Immature natural killer cell (primary cell): ENCODE measurements around the gene MACF1. TPM values are rescaled to one million over a fixed set of nuclear protein-coding genes. Genes with fewer than 3 reads are reported as not detected.

Experiments
- DNase-seq, 3 donors: peaks; one replicate each; pipeline ENCODE4 v3.0.0; 2022; ENCODE audit warnings: mixed read lengths in 1 of 3
- H3K27ac Mint-ChIP-seq, 6 donors: one replicate each; pipeline ENCODE4 v1.8.0; 2020; ENCODE audit warnings: mixed read lengths in 6 of 6, mild to moderate bottlenecking in 5 of 6, inconsistent platforms in 4 of 6, moderate library complexity in 3 of 6
- H3K27me3 Mint-ChIP-seq, 3 donors: one replicate each; pipeline ENCODE4 v1.8.0; 2020 to 2021; ENCODE audit warnings: low read depth in 3 of 3, mild to moderate bottlenecking in 3 of 3, mixed read lengths in 3 of 3, moderate library complexity in 3 of 3, inconsistent platforms in 1 of 3
- H3K36me3 Mint-ChIP-seq, 3 donors: one replicate each; pipeline ENCODE4 v1.8.0; 2020; ENCODE audit warnings: mixed read lengths in 3 of 3, inconsistent platforms in 2 of 3, mild to moderate bottlenecking in 2 of 3
- H3K4me1 Mint-ChIP-seq, 2 donors: one replicate each; pipeline ENCODE4 v1.8.0; 2020; ENCODE audit warnings: inconsistent platforms in 2 of 2, mild to moderate bottlenecking in 2 of 2, mixed read lengths in 2 of 2, moderate library complexity in 1 of 2
- H3K4me3 Mint-ChIP-seq, 5 donors: one replicate each; pipeline ENCODE4 v1.8.0; 2020; ENCODE audit warnings: mild to moderate bottlenecking in 5 of 5, mixed read lengths in 5 of 5, inconsistent platforms in 3 of 5, moderate library complexity in 3 of 5
- H3K9me3 Mint-ChIP-seq, 6 donors: one replicate each; pipeline ENCODE4 v1.8.0; 2020; ENCODE audit warnings: mild to moderate bottlenecking in 6 of 6, mixed read lengths in 6 of 6, inconsistent platforms in 4 of 6, moderate library complexity in 3 of 6
- polyA plus RNA-seq, 3 donors: library from polyadenylated mRNA; unstranded; fragments of 300-500 nt; fragmentation: Illumina TruSeq; gene quantifications; one replicate each; pipeline ENCODE4 v1.2.3, GENCODE V29; 2021

MACF1 gene
- polyA plus RNA-seq, 3 donors from 2014 or later: 12.7 to 152 (median 12.9) TPM

GRCh38 chr1:39268112-39268581 lies 63.7 kb downstream of the MACF1 start:
- H3K4me1 Mint-ChIP-seq: peaks cover 84 to 95% of the 10 kb centered on the region in 2 donors
- peak in 1 of 3 donors; percentile 14 for DNase-seq

GRCh38 chr1:39268906-39269305 lies 64.4 kb downstream of the MACF1 start:
- Mint-ChIP-seq H3K27ac (peak overlapping the region; percentile 39 to 90 (median 82)), H3K27me3 (no peaks in the 10 kb centered on the region)

More at GRCh38 chr1:39268112-39268581, 63.7 kb downstream of the MACF1 start:
- H3K27me3 Mint-ChIP-seq: no peaks in the 10 kb centered on the region
- H3K27ac Mint-ChIP-seq: peak overlapping the region; percentile 59 to 90 (median 84)
- no peaks in the 10 kb centered on the region for H3K9me3 Mint-ChIP-seq
- H3K4me3 Mint-ChIP-seq: peak overlapping the region; percentile 48 to 80 (median 61)
- peaks cover 0 to 4% (median 0%) of the 10 kb centered on the region in 3 donors for H3K36me3 Mint-ChIP-seq

GRCh38 chr1:39269349-39269748 lies 64.9 kb downstream of the MACF1 start:
- peak overlapping the region in 1 of 5 donors; percentile 25 for H3K4me3 Mint-ChIP-seq
- no peaks in the 10 kb centered on the region for H3K27me3 Mint-ChIP-seq
- H3K4me1 Mint-ChIP-seq: peaks cover 79 to 90% of the 10 kb centered on the region in 2 donors

More at GRCh38 chr1:39268906-39269305, 64.4 kb downstream of the MACF1 start:
- peaks cover 82 to 90% of the 10 kb centered on the region in 2 donors for H3K4me1 Mint-ChIP-seq
- no peak for DNase-seq
- H3K9me3 Mint-ChIP-seq: no peaks in the 10 kb centered on the region
- no peak overlapping the region for H3K4me3 Mint-ChIP-seq
- peaks cover 0 to 4% (median 0%) of the 10 kb centered on the region in 3 donors for H3K36me3 Mint-ChIP-seq

GRCh38 chr1:39269791-39270342 lies 65.4 kb downstream of the MACF1 start:
- Mint-ChIP-seq H3K36me3 (peaks cover 0 to 4% (median 0%) of the 10 kb centered on the region in 3 donors), H3K4me3 (peak overlapping the region in 3 of 5 donors; percentile 1 to 29 (median 25)), H3K4me1 (peaks cover 80 to 92% of the 10 kb centered on the region in 2 donors), H3K27me3 (no peaks in the 10 kb centered on the region), H3K9me3 (no peaks in the 10 kb centered on the region), H3K27ac (peak overlapping the region; percentile 57 to 76 (median 66))
- DNase-seq: no peak

More at GRCh38 chr1:39269349-39269748, 64.9 kb downstream of the MACF1 start:
- DNase-seq: no peak
- Mint-ChIP-seq H3K36me3 (peaks cover 0 to 4% (median 0%) of the 10 kb centered on the region in 3 donors), H3K9me3 (no peaks in the 10 kb centered on the region), H3K27ac (peak overlapping the region in 5 of 6 donors; percentile 57 to 87 (median 72))

GRCh38 chr1:39270368-39270767 lies 65.9 kb downstream of the MACF1 start:
- Mint-ChIP-seq H3K27me3 (no peaks in the 10 kb centered on the region), H3K4me1 (peaks cover 78 to 89% of the 10 kb centered on the region in 2 donors), H3K36me3 (peaks cover 0 to 4% (median 0%) of the 10 kb centered on the region in 3 donors), H3K4me3 (peak overlapping the region in 3 of 5 donors; percentile 0 to 29 (median 1)), H3K27ac (peak overlapping the region; percentile 47 to 76 (median 66)), H3K9me3 (no peaks in the 10 kb centered on the region)
- DNase-seq: no peak

GRCh38 chr1:39272027-39272797 lies 67.7 kb downstream of the MACF1 start:
- H3K27ac Mint-ChIP-seq: peak overlapping the region; percentile 57 to 92 (median 78)
- peak overlapping the region in 1 of 5 donors; percentile 35 for H3K4me3 Mint-ChIP-seq
- H3K27me3 Mint-ChIP-seq: no peaks in the 10 kb centered on the region

GRCh38 chr1:39272798-39273469 lies 68.4 kb downstream of the MACF1 start:
- H3K9me3 Mint-ChIP-seq: no peaks in the 10 kb centered on the region
- peaks cover 0 to 4% (median 0%) of the 10 kb centered on the region in 3 donors for H3K36me3 Mint-ChIP-seq
- H3K4me1 Mint-ChIP-seq: peaks cover 76 to 91% of the 10 kb centered on the region in 2 donors
- H3K4me3 Mint-ChIP-seq: no peak overlapping the region
- peak overlapping the region; percentile 57 to 92 (median 78) for H3K27ac Mint-ChIP-seq
- no peak for DNase-seq
- no peaks in the 10 kb centered on the region for H3K27me3 Mint-ChIP-seq

More at GRCh38 chr1:39272027-39272797, 67.7 kb downstream of the MACF1 start:
- DNase-seq: no peak
- Mint-ChIP-seq H3K36me3 (peaks cover 0 to 4% (median 0%) of the 10 kb centered on the region in 3 donors), H3K4me1 (peaks cover 73 to 90% of the 10 kb centered on the region in 2 donors), H3K9me3 (no peaks in the 10 kb centered on the region)

- Mint-ChIP-seq H3K4me3 (no peak overlapping the region), H3K27ac (peak overlapping the region in 4 of 6 donors; percentile 19 to 62 (median 36)), H3K4me1 (peaks cover 61 to 78% of the 10 kb centered on the region in 2 donors), H3K9me3 (no peaks in the 10 kb centered on the region), H3K36me3 (no peaks in the 10 kb centered on the region), H3K27me3 (no peaks in the 10 kb centered on the region)
- DNase-seq: no peak
These were observed 71.5 kb downstream of the MACF1 start for GRCh38 chr1:39275836-39276507.

GRCh38 chr1:39277879-39278278 lies 73.4 kb downstream of the MACF1 start:
- peaks cover 42 to 59% of the 10 kb centered on the region in 2 donors for H3K4me1 Mint-ChIP-seq
- H3K36me3 Mint-ChIP-seq: peaks cover 0 to 6% (median 6%) of the 10 kb centered on the region in 3 donors
- peaks cover 0 to 3% (median 0%) of the 10 kb centered on the region in 3 donors for H3K27me3 Mint-ChIP-seq
- no peak overlapping the region for H3K4me3 Mint-ChIP-seq
- no peak for DNase-seq
- H3K27ac Mint-ChIP-seq: peak overlapping the region; percentile 34 to 65 (median 58)
- no peaks in the 10 kb centered on the region for H3K9me3 Mint-ChIP-seq

- no peak overlapping the region for H3K4me3 Mint-ChIP-seq
- no peaks in the 10 kb centered on the region for H3K9me3 Mint-ChIP-seq
- H3K4me1 Mint-ChIP-seq: peaks cover 18 to 26% of the 10 kb centered on the region in 2 donors
- H3K27me3 Mint-ChIP-seq: peaks cover 0 to 3% (median 0%) of the 10 kb centered on the region in 3 donors
- peak overlapping the region in 5 of 6 donors; percentile 37 to 78 (median 53) for H3K27ac Mint-ChIP-seq
- peaks cover 19 to 45% (median 29%) of the 10 kb centered on the region in 3 donors for H3K36me3 Mint-ChIP-seq
- no peak for DNase-seq
These were observed 78.2 kb downstream of the MACF1 start for GRCh38 chr1:39282537-39283216.

GRCh38 chr1:39283858-39284257 lies 79.4 kb downstream of the MACF1 start:
- Mint-ChIP-seq H3K27ac (peak overlapping the region; percentile 7 to 69 (median 39)), H3K9me3 (no peaks in the 10 kb centered on the region), H3K36me3 (peaks cover 22 to 49% (median 29%) of the 10 kb centered on the region in 3 donors)

GRCh38 chr1:39287541-39287940 lies 83.0 kb downstream of the MACF1 start:
- peaks cover 0 to 1% (median 0%) of the 10 kb centered on the region in 3 donors for H3K27me3 Mint-ChIP-seq
- H3K36me3 Mint-ChIP-seq: peaks cover 26 to 69% (median 41%) of the 10 kb centered on the region in 3 donors
- peak overlapping the region in 2 of 6 donors; percentile 31 to 32 for H3K27ac Mint-ChIP-seq
- H3K4me3 Mint-ChIP-seq: no peak overlapping the region
- no peaks in the 10 kb centered on the region for H3K9me3 Mint-ChIP-seq
- no peak for DNase-seq
- H3K4me1 Mint-ChIP-seq: peaks cover 3 to 5% of the 10 kb centered on the region in 2 donors

More at GRCh38 chr1:39283858-39284257, 79.4 kb downstream of the MACF1 start:
- Mint-ChIP-seq H3K4me3 (no peak overlapping the region), H3K4me1 (peaks cover 7 to 14% of the 10 kb centered on the region in 2 donors), H3K27me3 (peaks cover 0 to 3% (median 0%) of the 10 kb centered on the region in 3 donors)
- no peak for DNase-seq
